ENCODE data around the gene ECSIT. TPM values are rescaled to one million over a fixed set of nuclear protein-coding genes. Genes with fewer than 3 reads are reported as not detected.

Gene ECSIT
- total RNA-seq, 1 experiment from 2014 or later = 39.8 TPM

DNA sequence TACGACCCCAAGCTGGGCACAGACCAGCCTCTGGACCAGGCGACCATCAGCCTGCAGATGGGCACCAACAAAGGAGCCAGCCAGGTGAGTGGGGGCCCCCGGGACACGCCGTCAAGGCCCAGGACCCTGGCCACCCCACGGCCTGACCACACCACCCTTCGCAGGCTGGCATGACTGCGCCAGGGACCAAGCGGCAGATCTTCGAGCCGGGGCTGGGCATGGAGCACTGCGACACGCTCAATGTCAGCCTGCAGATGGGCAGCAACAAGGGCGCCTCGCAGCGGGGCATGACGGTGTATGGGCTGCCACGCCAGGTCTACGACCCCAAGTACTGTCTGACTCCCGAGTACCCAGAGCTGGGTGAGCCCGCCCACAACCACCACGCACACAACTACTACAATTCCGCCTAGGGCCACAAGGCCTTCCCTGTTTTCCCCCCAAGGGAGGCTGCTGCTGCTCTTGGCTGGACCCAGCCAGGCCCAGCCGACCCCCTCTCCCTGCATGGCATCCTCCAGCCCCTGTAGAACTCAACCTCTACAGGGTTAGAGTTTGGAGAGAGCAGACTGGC is 20.5 kb upstream of the ECSIT start:
- H3K36me3 Mint-ChIP-seq (ENCODE audit: insufficient read depth, unreplicated experiment) = peaks cover 6% of the 10 kb centered on the region
- Histone ChIP-seq H3K9me3 (no peaks in the 10 kb centered on the region), H3K4me3 (ENCODE audit: low read depth, low read length) (no peak overlapping the region), H3K27me3 (replicated peaks; ENCODE audit: control insufficient read depth, insufficient read depth, low read length) (no peaks in the 10 kb centered on the region), H3K36me3 (ENCODE audit: control insufficient read depth, insufficient read depth, low read length) (no peaks in the 10 kb centered on the region), H3K4me1 (no peaks in the 10 kb centered on the region)
- ChIA-PET POLR2A (no interaction called here), CTCF (interaction anchor here (0.7 kb wide), 1 partner anchor 13 kb away, joined by 3 read pairs; no protein-coding TSS in a partner anchor)
- intact Hi-C loops (cut with micrococcal nuclease; ENCODE audit: unreplicated experiment) = no loop called here
- peaks cover 5% of the 10 kb centered on the region for H3K4me1 Mint-ChIP-seq (ENCODE audit: low read depth, unreplicated experiment)
- no peaks in the 10 kb centered on the region for H3K27me3 Mint-ChIP-seq (ENCODE audit: insufficient read depth, unreplicated experiment)
- no peak overlapping the region for H3K4me3 Mint-ChIP-seq (ENCODE audit: unreplicated experiment)
- TF ChIP-seq, protein P1, sequence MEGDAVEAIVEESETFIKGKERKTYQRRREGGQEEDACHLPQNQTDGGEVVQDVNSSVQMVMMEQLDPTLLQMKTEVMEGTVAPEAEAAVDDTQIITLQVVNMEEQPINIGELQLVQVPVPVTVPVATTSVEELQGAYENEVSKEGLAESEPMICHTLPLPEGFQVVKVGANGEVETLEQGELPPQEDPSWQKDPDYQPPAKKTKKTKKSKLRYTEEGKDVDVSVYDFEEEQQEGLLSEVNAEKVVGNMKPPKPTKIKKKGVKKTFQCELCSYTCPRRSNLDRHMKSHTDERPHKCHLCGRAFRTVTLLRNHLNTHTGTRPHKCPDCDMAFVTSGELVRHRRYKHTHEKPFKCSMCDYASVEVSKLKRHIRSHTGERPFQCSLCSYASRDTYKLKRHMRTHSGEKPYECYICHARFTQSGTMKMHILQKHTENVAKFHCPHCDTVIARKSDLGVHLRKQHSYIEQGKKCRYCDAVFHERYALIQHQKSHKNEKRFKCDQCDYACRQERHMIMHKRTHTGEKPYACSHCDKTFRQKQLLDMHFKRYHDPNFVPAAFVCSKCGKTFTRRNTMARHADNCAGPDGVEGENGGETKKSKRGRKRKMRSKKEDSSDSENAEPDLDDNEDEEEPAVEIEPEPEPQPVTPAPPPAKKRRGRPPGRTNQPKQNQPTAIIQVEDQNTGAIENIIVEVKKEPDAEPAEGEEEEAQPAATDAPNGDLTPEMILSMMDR (IDR thresholded peaks at IDR 0.05; ENCODE audit: insufficient read depth in 1 of 2, low read depth in 1 of 2, low read length in 1 of 2, severe bottlenecking in 1 of 2, unreplicated experiment in 1 of 2) = no peak
- BruUV-seq (replicated peaks) = no TSS peak
- H3K27ac Mint-ChIP-seq (ENCODE audit: unreplicated experiment) = no peak overlapping the region
- DNase-seq = no peak
- no peaks in the 10 kb centered on the region for H3K9me3 Mint-ChIP-seq (ENCODE audit: unreplicated experiment)

DNA sequence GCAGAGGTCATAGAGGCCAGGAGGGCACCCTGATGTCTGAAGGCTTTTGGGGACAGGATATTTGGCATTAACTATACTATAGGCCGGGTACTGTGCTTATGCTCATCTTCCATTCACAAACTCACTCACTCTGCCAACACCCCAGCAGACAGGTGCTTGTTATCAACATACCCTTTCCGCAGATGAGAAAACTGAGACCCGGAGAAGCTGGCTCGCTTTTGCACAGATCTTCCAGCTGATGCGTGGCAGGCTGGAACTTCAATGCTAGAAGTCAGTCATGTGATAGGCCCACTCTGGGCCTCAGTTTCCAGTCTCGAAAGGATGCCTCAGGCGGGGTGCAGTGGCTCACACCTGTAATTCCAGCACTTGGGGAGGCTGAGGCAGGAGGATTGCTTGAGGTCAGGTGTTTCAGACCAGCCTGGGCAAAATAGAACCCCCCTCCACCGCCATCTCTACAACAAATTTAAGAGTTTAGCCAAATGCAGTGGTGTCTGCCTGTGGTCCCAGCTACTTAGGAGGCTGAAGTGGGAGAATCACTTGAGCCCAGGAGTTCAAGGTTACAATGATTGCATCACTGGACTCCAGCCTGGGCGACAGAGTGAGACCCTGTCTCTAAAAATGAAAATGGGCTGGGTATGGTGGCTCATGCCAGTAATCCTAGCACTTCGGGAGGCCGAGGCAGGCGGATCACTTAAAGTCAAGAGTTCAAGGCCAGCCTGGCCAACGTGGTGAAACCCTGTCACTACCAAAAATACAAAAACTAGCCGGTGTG is 19.2 kb upstream of the ECSIT start:
- BruUV-seq (replicated peaks) = no TSS peak
- no peaks in the 10 kb centered on the region for H3K27me3 ChIP-seq (replicated peaks; ENCODE audit: control insufficient read depth, insufficient read depth, low read length)
- no peak overlapping the region for H3K27ac Mint-ChIP-seq (ENCODE audit: unreplicated experiment)
- no peaks in the 10 kb centered on the region for H3K36me3 Mint-ChIP-seq (ENCODE audit: insufficient read depth, unreplicated experiment)
- intact Hi-C loops (cut with micrococcal nuclease; ENCODE audit: unreplicated experiment) = no loop called here
- POLR2A ChIA-PET = no interaction called here
- no peaks in the 10 kb centered on the region for H3K9me3 ChIP-seq
- H3K4me1 ChIP-seq = no peaks in the 10 kb centered on the region
- H3K27me3 Mint-ChIP-seq (ENCODE audit: insufficient read depth, unreplicated experiment) = no peaks in the 10 kb centered on the region
- no peaks in the 10 kb centered on the region for H3K36me3 ChIP-seq (ENCODE audit: control insufficient read depth, insufficient read depth, low read length)
- H3K4me3 ChIP-seq (ENCODE audit: low read depth, low read length) = no peak overlapping the region
- TF ChIP-seq, protein P1 (IDR thresholded peaks at IDR 0.05; ENCODE audit: insufficient read depth in 1 of 2, low read depth in 1 of 2, low read length in 1 of 2, severe bottlenecking in 1 of 2, unreplicated experiment in 1 of 2) = no peak
- H3K4me1 Mint-ChIP-seq (ENCODE audit: low read depth, unreplicated experiment) = peaks cover 5% of the 10 kb centered on the region
- H3K4me3 Mint-ChIP-seq (ENCODE audit: unreplicated experiment) = no peak overlapping the region
- H3K9me3 Mint-ChIP-seq (ENCODE audit: unreplicated experiment) = no peaks in the 10 kb centered on the region
- no peak for DNase-seq
- CTCF ChIA-PET = no interaction called here

DNA sequence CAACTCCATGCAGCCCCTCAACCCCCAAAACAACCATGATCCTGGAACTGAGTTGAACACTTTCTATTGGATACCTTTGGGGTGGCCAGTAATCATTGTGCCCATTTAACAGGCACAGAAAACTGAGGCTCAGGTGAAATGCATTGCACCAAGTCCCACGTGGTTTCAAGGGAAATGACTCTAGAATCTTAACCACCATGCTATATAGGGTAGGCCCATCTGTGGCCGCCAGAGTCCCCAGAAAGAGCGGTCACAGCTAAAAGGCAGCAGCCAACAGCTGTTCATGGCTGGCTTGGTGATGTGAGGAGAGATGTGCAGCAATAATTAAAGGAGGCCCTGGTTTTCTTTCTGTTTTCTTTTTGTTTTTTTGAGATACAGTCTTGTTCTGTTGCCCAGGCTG is 12.3 kb upstream of the ECSIT start:
- Mint-ChIP-seq H3K4me1 (ENCODE audit: low read depth, unreplicated experiment) (peaks cover 5% of the 10 kb centered on the region), H3K27ac (ENCODE audit: unreplicated experiment) (no peak overlapping the region), H3K27me3 (ENCODE audit: insufficient read depth, unreplicated experiment) (no peaks in the 10 kb centered on the region), H3K9me3 (ENCODE audit: unreplicated experiment) (no peaks in the 10 kb centered on the region), H3K4me3 (ENCODE audit: unreplicated experiment) (no peak overlapping the region), H3K36me3 (ENCODE audit: insufficient read depth, unreplicated experiment) (no peaks in the 10 kb centered on the region)
- Histone ChIP-seq H3K9me3 (no peaks in the 10 kb centered on the region), H3K36me3 (ENCODE audit: control insufficient read depth, insufficient read depth, low read length) (no peaks in the 10 kb centered on the region), H3K27me3 (replicated peaks; ENCODE audit: control insufficient read depth, insufficient read depth, low read length) (no peaks in the 10 kb centered on the region), H3K4me1 (no peaks in the 10 kb centered on the region), H3K4me3 (ENCODE audit: low read depth, low read length) (no peak overlapping the region)
- DNase-seq = no peak
- ChIA-PET CTCF (no interaction called here), POLR2A (no interaction called here)
- intact Hi-C loops (cut with micrococcal nuclease; ENCODE audit: unreplicated experiment) = no loop called here
- no TSS peak for BruUV-seq (replicated peaks)
- TF ChIP-seq, protein P1 (IDR thresholded peaks at IDR 0.05; ENCODE audit: insufficient read depth in 1 of 2, low read depth in 1 of 2, low read length in 1 of 2, severe bottlenecking in 1 of 2, unreplicated experiment in 1 of 2) = no peak
